Raji (cell line): ENCODE results near the gene MSN.

ENCODE experiments used
- POLR2A ChIP-seq: IDR thresholded peaks from 2 replicates; pipeline ENCODE4 v1.6.1; 2011; ENCODE audit warnings: low read depth, low read length, control low read depth; ENCODE audit not compliant: insufficient read depth

MSN gene

DNA sequence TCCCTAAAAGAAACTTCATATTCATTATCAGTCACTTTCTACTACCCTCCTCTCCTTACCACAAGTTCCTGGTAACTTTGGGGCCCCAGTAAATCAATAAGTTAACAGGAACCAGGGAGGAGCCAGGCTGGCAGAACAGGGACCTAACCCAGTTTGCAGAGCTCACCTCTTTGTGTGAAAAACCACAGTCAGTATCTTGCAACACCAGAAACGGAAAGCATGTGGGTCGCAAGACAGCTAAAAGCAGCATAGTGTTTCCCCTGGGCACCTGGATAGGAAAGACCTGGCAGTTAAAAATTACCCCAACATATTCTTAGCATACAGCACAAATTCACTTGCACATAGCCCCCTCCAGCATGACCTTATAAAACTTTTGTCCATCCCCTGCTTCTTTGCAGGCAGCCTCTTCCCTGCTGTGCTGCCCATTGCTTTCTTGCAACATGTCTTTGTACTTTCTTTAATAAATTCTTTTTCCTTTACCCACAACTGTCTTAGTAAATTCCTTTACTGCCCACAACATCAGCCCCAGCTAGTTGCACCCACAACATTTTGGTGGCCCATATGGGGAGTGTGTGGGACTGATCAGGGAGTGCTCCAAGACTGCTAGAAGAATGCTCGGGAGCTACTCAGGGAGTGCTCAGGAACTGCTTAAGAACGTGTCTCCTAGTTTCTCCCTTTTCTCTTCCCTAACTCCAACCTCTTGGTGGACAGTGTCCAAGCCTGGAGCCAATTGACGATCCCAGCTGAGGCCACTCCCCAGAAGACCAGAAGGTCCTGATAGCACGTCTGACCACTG is 83.4 kb downstream of the MSN start:
- TF ChIP-seq POLR2A, result no peak

GRCh38 chrX:65751519-65751918 is 84.1 kb downstream of the MSN start:
- no peak for TF ChIP-seq POLR2A

- TF ChIP-seq POLR2A, result no peak
Measured at GRCh38 chrX:65752294-65752693, 84.8 kb downstream of the MSN start.

- TF ChIP-seq POLR2A, result no peak
Measured at GRCh38 chrX:65755786-65756185, 88.3 kb downstream of the MSN start.

GRCh38 chrX:65757943-65758342 is 90.5 kb downstream of the MSN start:
- TF ChIP-seq POLR2A, result no peak

- TF ChIP-seq POLR2A, result no peak
Measured at GRCh38 chrX:65758505-65758904, 91.1 kb downstream of the MSN start.

- no peak for TF ChIP-seq POLR2A
Measured at GRCh38 chrX:65769564-65770292, 102.3 kb downstream of the MSN start.

DNA sequence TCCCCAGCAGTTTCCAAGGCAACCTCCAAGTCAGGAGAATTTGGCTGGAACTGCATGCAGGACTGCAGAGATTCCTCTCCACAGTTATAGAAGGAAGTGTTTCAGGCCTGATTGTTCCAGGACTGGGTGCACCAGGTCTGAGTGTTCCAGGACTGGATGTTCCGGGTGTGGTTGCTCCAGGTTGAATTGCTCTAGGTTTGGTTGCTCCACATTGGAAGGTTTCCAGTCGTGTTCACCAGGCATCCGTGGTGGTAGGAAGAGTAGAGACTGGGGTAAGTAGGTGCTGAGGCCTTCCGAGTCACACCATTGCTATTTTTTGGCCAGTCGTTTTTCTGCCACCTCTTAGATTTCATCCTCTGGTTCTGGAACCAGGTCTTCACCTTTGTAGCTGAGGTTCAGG is 105.4 kb downstream of the MSN start:
- TF ChIP-seq POLR2A, result no peak

- no peak for TF ChIP-seq POLR2A
Measured at GRCh38 chrX:65781845-65782244, 114.4 kb downstream of the MSN start.

GRCh38 chrX:65783746-65784145 is 116.3 kb downstream of the MSN start:
- no peak for TF ChIP-seq POLR2A
